OCI-LY1 (cell line): Measurements from ENCODE around the gene ALDH3A2.

Experiments used
- CTCF ChIP-seq: fragments of 200-600 bp; sonication (generic), shearing (Covaris generic); IDR thresholded peaks from 2 replicates; pipeline ENCODE4 v1.5.1; 2017; ENCODE audit warnings: mild to moderate bottlenecking, antibody characterized with exemption, low read length, moderate library complexity, mixed read lengths
- EZH2 ChIP-seq: fragments of 200-600 bp; sonication (generic), shearing (Covaris generic); IDR thresholded peaks from 2 replicates; pipeline ENCODE4 v1.8.0; 2017; ENCODE audit warnings: borderline replicate concordance, mixed run types, mild to moderate bottlenecking, antibody characterized with exemption, low read length, moderate library complexity, mixed read lengths

GRCh38 chr17:19651451-19652238 lies 3.1 kb downstream of the ALDH3A2 start:
- TF ChIP-seq CTCF (no peak), EZH2 (no peak)
